A673 (cell line): ENCODE measurements around the gene ZMYM4. TPM values are rescaled to one million over a fixed set of nuclear protein-coding genes. Genes with fewer than 3 reads are reported as not detected.

ENCODE experiments used
- BruUV-seq: library from RNA; stranded (reverse); fragments of 400-500 nt; replicated peaks from 2 replicates; lab custom pipeline; 2021; lab: Mats Ljungman, UMichigan
- CTCF ChIA-PET: fragments of 300-600 bp; sonication (Branson Sonifier 250); formaldehyde crosslinking; loops from one replicate; lab custom pipeline; 2022; ENCODE audit warnings: antibody characterized with exemption; lab: Charles Lee
- POLR2A ChIA-PET: fragments of 300-600 bp; sonication (Branson Sonifier 250); formaldehyde crosslinking; loops from one replicate; lab custom pipeline; 2022; ENCODE audit warnings: antibody characterized with exemption; ENCODE audit not compliant: low non-redundant PET; lab: Charles Lee
- DNase-seq: peaks from one replicate; pipeline ENCODE4 v3.0.0-alpha.2; 2015; ENCODE audit warnings: low spot score
- H3K27ac ChIP-seq: fragments of 200-600 bp; sonication (generic); 2 replicates; pipeline ENCODE4 v1.5.1; 2016; ENCODE audit warnings: mixed run types, low read depth, mild to moderate bottlenecking, mixed read lengths, antibody characterized with exemption, low read length; ENCODE audit not compliant: poor library complexity, severe bottlenecking
- H3K27me3 ChIP-seq: fragments of 200-600 bp; sonication (generic); replicated peaks from 2 replicates; pipeline ENCODE4 v1.6.1; 2017; ENCODE audit warnings: mixed run types, low read depth, mild to moderate bottlenecking, mixed read lengths, antibody characterized with exemption, low read length; ENCODE audit not compliant: insufficient read depth, poor library complexity
- H3K36me3 ChIP-seq: fragments of 200-600 bp; sonication (generic); 2 replicates; pipeline ENCODE4 v1.6.1; 2016; ENCODE audit warnings: mixed run types, mild to moderate bottlenecking, mixed read lengths, antibody characterized with exemption, low read length; ENCODE audit not compliant: insufficient read depth, poor library complexity, severe bottlenecking
- H3K4me1 ChIP-seq: fragments of 200-600 bp; sonication (generic); 2 replicates; pipeline ENCODE4 v1.6.1; 2017; ENCODE audit warnings: mixed run types, mild to moderate bottlenecking, mixed read lengths, antibody characterized with exemption, low read length; ENCODE audit not compliant: insufficient read depth, poor library complexity, severe bottlenecking
- H3K4me3 ChIP-seq: fragments of 200-600 bp; sonication (generic); 2 replicates; pipeline ENCODE4 v1.5.1; 2016; ENCODE audit warnings: low read depth, mixed run types, mild to moderate bottlenecking, mixed read lengths, low read length; ENCODE audit not compliant: poor library complexity, severe bottlenecking
- H3K9me3 ChIP-seq: fragments of 200-600 bp; sonication (generic); 2 replicates; pipeline ENCODE4 v1.6.1; 2016; ENCODE audit warnings: mixed run types, low read depth, mild to moderate bottlenecking, mixed read lengths, antibody characterized with exemption, low read length; ENCODE audit not compliant: poor library complexity, severe bottlenecking
- CTCF ChIP-seq: fragments of 300-800, 200-600 bp; sonication (generic); conservative IDR thresholded peaks from 2 replicates; pipeline ENCODE4 v1.5.1; 2017; ENCODE audit warnings: low read depth, mild to moderate bottlenecking, antibody characterized with exemption, low read length, moderate library complexity, mixed read lengths
- EZH2 ChIP-seq: fragments of 200-600 bp; sonication (generic); IDR thresholded peaks from 2 replicates; pipeline ENCODE4 v1.6.1; 2017; ENCODE audit warnings: borderline replicate concordance, low read depth, mild to moderate bottlenecking, mixed read lengths, antibody characterized with exemption, low read length; ENCODE audit not compliant: poor library complexity, severe bottlenecking
- intact Hi-C: fragments of 100-400 bp; cut with micrococcal nuclease; formaldehyde crosslinking; loops from one replicate; pipeline ENCODE4 v1.10.0; 2022; ENCODE audit not compliant: unreplicated experiment
- total RNA-seq: library from RNA; stranded (reverse); gene quantifications from 2 replicates; pipeline ENCODE4 v1.2.3, GENCODE V29; 2021

Gene ZMYM4
- total RNA-seq, 1 experiment from 2014 or later, result 83.5 TPM

- TF ChIP-seq EZH2 (no peak), CTCF (no peak)
- H3K27me3 ChIP-seq, result no peaks in the 10 kb centered on the region
- peaks cover 34% of the 10 kb centered on the region for H3K36me3 ChIP-seq
- no TSS peak for BruUV-seq
- intact Hi-C loops, result loop anchor here (5.0 kb wide), 2 partner anchors 268 to 323 kb away; partner anchors contain the start of gene C1orf216
- ChIA-PET POLR2A (no interaction called here), CTCF (interaction anchor here (0.5 to 3.0 kb wide), 2 partner anchors 115 to 197 kb away, joined by 3 to 31 read pairs; no protein-coding TSS in a partner anchor)
- no peak overlapping the region for H3K4me3 ChIP-seq
- H3K4me1 ChIP-seq, result peaks cover 24% of the 10 kb centered on the region
- H3K27ac ChIP-seq, result no peak overlapping the region
- no peak for DNase-seq
- H3K9me3 ChIP-seq, result no peaks in the 10 kb centered on the region
Measured at GRCh38 chr1:35449334-35450008, 181.0 kb downstream of the ZMYM4 start.

GRCh38 chr1:35451125-35451528 is 182.6 kb downstream of the ZMYM4 start:
- Histone ChIP-seq H3K27me3 (no peaks in the 10 kb centered on the region), H3K4me1 (peaks cover 24% of the 10 kb centered on the region), H3K4me3 (no peak overlapping the region), H3K9me3 (no peaks in the 10 kb centered on the region), H3K36me3 (peaks cover 34% of the 10 kb centered on the region), H3K27ac (no peak overlapping the region)
- TF ChIP-seq EZH2 (no peak), CTCF (peak; percentile 91)
- ChIA-PET CTCF (interaction anchor here (0.6 to 3.0 kb wide), 8 partner anchors 51 to 319 kb away, joined by 3 to 31 read pairs (median 4); partner anchors contain the start of genes CLSPN, KIAA0319L and NCDN), POLR2A (interaction anchor here (1.0 kb wide), 1 partner anchor 107 kb away, joined by 3 read pairs; the partner anchor contains the start of gene NCDN)
- BruUV-seq, result no TSS peak
- DNase-seq, result peak; percentile 76
- intact Hi-C loops, result loop anchor here (1.0 to 5.0 kb wide), 3 partner anchors 113 to 321 kb away; partner anchors contain the start of gene C1orf216

- Histone ChIP-seq H3K36me3 (peaks cover 34% of the 10 kb centered on the region), H3K27ac (peak overlapping the region; percentile 52)
- POLR2A ChIA-PET, result interaction anchor here (1.0 kb wide), 1 partner anchor 106 kb away, joined by 3 read pairs; the partner anchor contains the start of gene NCDN
Measured at GRCh38 chr1:35452106-35452774, 183.7 kb downstream of the ZMYM4 start.

More at GRCh38 chr1:35452106-35452774, 183.7 kb downstream of the ZMYM4 start:
- H3K9me3 ChIP-seq, result no peaks in the 10 kb centered on the region
- TF ChIP-seq EZH2, result no peak
- no peak for TF ChIP-seq CTCF
- intact Hi-C loops, result loop anchor here (5.0 kb wide), 2 partner anchors 265 to 320 kb away; partner anchors contain the start of gene C1orf216
- H3K4me1 ChIP-seq, result peaks cover 24% of the 10 kb centered on the region
- CTCF ChIA-PET, result interaction anchor here (1.1 to 3.0 kb wide), 3 partner anchors 92 to 276 kb away, joined by 3 to 31 read pairs (median 3); no protein-coding TSS in a partner anchor
- no peak overlapping the region for H3K4me3 ChIP-seq
- peak; percentile 33 for DNase-seq
- no TSS peak for BruUV-seq
- H3K27me3 ChIP-seq, result no peaks in the 10 kb centered on the region
